Brain microvascular endothelial cell (primary cell): ENCODE data around the gene CYSLTR2.

Experiments
- DNase-seq: peaks from one replicate; pipeline ENCODE4 v3.0.0-alpha.2; 2020
- H3K27ac ChIP-seq: fragments of 250-450 bp; sonication (Bioruptor Pico); 2 replicates; pipeline ENCODE4 v1.5.1; 2020; ENCODE audit warnings: mild to moderate bottlenecking, moderate library complexity
- H3K27me3 ChIP-seq: fragments of 250-450 bp; sonication (Bioruptor Pico); replicated peaks from 2 replicates; pipeline ENCODE4 v1.5.1; 2020; ENCODE audit warnings: mild to moderate bottlenecking
- H3K36me3 ChIP-seq: fragments of 250-450 bp; sonication (Bioruptor Pico); replicated peaks from 2 replicates; pipeline ENCODE4 v1.5.1; 2020; ENCODE audit warnings: mild to moderate bottlenecking
- H3K4me3 ChIP-seq: 2 replicates; pipeline ENCODE4 v1.5.1; 2011; ENCODE audit warnings: low read depth, mild to moderate bottlenecking, control low read depth, low read length, moderate library complexity
- CTCF ChIP-seq: IDR thresholded peaks from 2 replicates; pipeline ENCODE4 v1.5.1; 2011; ENCODE audit warnings: low read depth, mild to moderate bottlenecking, moderate library complexity, low read length, control low read depth, inconsistent platforms; ENCODE audit errors: missing control alignments
- in situ Hi-C: cut with HindIII; loops from 2 replicates; pipeline ENCODE4 v1.10.0; 2017; ENCODE audit warnings: low sequenced_read_pairs, low pct_ligation_motif_present

The CYSLTR2 gene

GRCh38 chr13:48681905-48682304 lies 28.2 kb downstream of the CYSLTR2 start:
- H3K36me3 ChIP-seq = no peaks in the 10 kb centered on the region
- in situ Hi-C loops = no loop called here
- no peak overlapping the region for H3K4me3 ChIP-seq
- TF ChIP-seq CTCF = no peak
- DNase-seq = no peak
- H3K27ac ChIP-seq = no peak overlapping the region
- no peaks in the 10 kb centered on the region for H3K27me3 ChIP-seq

GRCh38 chr13:48682436-48682835 lies 28.7 kb downstream of the CYSLTR2 start:
- Histone ChIP-seq H3K27ac (no peak overlapping the region), H3K27me3 (no peaks in the 10 kb centered on the region), H3K4me3 (no peak overlapping the region), H3K36me3 (no peaks in the 10 kb centered on the region)
- TF ChIP-seq CTCF = no peak
- in situ Hi-C loops = no loop called here
- DNase-seq = no peak

- no peak for TF ChIP-seq CTCF
- no peak for DNase-seq
- in situ Hi-C loops = no loop called here
- Histone ChIP-seq H3K27me3 (no peaks in the 10 kb centered on the region), H3K36me3 (no peaks in the 10 kb centered on the region), H3K27ac (no peak overlapping the region), H3K4me3 (no peak overlapping the region)
Observed at GRCh38 chr13:48686636-48687210, 33.0 kb downstream of the CYSLTR2 start.

- Histone ChIP-seq H3K27ac (no peak overlapping the region), H3K36me3 (no peaks in the 10 kb centered on the region), H3K4me3 (no peak overlapping the region), H3K27me3 (no peaks in the 10 kb centered on the region)
- in situ Hi-C loops = no loop called here
- TF ChIP-seq CTCF = no peak
- no peak for DNase-seq
Observed at GRCh38 chr13:48687249-48687648, 33.5 kb downstream of the CYSLTR2 start.

GRCh38 chr13:48693998-48694397 lies 40.3 kb downstream of the CYSLTR2 start:
- H3K27me3 ChIP-seq = no peaks in the 10 kb centered on the region
- in situ Hi-C loops = no loop called here

More at GRCh38 chr13:48693998-48694397, 40.3 kb downstream of the CYSLTR2 start:
- DNase-seq = no peak
- Histone ChIP-seq H3K4me3 (no peak overlapping the region), H3K36me3 (no peaks in the 10 kb centered on the region), H3K27ac (no peak overlapping the region)
- TF ChIP-seq CTCF = no peak
